GM20000 (cell line): Measurements from ENCODE around the gene PRKG1.

ENCODE experiments used
- DNase-seq: peaks from one replicate; pipeline ENCODE4 v3.0.0; 2012; ENCODE audit warnings: low spot score
- TF ChIP-seq, protein P1 (sequence below): IDR thresholded peaks from 2 replicates; pipeline ENCODE4 v1.5.1; 2012; ENCODE audit warnings: mild to moderate bottlenecking, control low read depth; ENCODE audit errors: extremely low read depth, missing control alignments

Gene PRKG1

DNA sequence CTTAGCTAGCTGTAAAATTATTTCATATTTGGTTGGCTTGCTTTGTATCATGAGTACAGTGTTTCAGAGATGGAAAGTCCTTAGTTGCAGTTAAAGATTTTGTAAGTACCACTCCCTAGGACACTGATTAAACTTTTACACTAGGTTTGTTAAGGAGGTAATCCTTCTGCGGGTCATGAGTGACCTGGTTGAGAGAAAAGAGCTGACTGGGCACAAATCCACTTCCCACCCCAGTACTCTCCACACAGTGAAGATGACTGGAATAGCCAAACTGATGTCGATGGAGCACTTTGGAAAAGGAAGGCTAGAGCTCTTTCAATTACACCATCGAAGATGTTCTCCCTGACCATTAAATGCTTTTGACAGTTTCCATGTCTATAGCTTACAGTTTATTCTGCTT lies 433.2 kb downstream of the PRKG1 start:
- DNase-seq = no peak

DNA sequence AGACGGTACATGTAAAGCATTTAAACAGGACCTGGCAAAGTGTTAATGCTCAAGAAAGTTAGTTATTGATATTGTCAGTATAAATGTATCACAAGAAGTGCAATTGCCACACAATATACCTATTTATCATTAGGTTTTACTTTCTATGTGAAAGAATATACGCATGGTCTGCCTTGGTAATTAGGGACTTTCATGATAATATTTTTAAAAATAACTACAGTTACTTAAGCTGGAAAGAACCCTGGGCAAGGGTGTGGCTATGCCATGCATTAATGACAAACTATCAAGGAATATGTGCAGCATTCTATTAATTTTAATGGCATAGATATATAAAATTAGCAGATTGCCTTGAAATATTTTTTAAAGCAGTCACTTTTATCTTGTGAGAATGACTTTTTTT lies 433.9 kb downstream of the PRKG1 start:
- TF ChIP-seq, protein P1, sequence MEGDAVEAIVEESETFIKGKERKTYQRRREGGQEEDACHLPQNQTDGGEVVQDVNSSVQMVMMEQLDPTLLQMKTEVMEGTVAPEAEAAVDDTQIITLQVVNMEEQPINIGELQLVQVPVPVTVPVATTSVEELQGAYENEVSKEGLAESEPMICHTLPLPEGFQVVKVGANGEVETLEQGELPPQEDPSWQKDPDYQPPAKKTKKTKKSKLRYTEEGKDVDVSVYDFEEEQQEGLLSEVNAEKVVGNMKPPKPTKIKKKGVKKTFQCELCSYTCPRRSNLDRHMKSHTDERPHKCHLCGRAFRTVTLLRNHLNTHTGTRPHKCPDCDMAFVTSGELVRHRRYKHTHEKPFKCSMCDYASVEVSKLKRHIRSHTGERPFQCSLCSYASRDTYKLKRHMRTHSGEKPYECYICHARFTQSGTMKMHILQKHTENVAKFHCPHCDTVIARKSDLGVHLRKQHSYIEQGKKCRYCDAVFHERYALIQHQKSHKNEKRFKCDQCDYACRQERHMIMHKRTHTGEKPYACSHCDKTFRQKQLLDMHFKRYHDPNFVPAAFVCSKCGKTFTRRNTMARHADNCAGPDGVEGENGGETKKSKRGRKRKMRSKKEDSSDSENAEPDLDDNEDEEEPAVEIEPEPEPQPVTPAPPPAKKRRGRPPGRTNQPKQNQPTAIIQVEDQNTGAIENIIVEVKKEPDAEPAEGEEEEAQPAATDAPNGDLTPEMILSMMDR = no peak
- no peak for DNase-seq

More for the DNA sequence above, 433.2 kb downstream of the PRKG1 start:
- TF ChIP-seq, protein P1 = no peak

DNA sequence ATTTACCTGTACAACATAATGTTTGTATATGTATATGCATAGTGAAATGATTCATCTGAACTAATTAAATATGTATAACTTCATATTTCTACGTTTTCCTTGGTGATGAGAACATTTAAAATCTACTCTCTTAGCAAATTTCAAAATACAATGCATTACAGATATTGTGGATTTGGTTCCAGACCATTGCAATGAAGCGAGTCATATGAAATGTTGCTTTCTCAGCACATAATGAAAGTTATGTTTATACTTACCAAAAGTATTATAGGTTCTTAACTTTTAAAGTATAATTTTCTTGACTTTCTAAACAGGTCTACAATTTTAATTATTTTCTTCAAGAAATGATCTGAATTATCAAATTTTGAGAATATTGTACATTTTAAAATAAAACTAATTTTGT lies 435.9 kb downstream of the PRKG1 start:
- no peak for DNase-seq
- TF ChIP-seq, protein P1 = no peak

DNA sequence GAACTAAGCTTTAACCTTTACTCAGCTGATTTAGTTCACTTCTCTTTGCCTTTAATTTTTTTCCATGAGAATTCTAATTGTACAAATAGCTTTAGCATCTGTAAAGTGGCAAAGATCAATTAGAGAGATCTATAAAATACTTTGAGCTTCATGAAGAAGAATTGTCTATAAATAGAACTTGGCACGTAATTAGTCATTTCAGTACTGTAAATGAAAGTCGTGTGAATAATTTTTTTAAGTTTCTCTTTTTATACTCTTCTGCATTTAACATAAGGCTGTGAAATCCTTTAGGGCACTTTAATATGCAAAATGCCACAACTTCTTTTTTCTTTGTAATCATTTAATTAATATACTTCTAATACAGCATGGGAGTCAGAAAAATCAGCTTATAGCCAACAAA lies 447.3 kb downstream of the PRKG1 start:
- DNase-seq = no peak
- TF ChIP-seq, protein P1 = no peak

DNA sequence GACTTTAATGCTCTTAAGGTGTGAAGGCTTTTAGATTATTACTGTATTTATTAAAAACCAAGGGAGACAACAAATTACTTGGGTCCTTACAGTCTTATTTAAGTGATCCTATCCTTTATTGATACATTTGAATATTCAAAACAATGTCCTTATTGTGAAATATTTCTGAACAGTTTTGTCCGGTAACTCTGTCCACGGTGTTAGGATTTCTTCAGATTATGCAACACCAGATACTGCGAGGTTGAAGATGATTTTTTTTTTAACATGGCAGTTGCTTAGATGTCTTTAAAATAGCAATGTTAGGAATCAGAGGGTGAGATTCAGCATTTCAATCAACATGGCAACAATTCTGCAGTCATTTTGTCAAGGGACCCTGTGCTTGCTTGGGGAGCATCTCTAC lies 448.6 kb downstream of the PRKG1 start:
- DNase-seq = no peak
- TF ChIP-seq, protein P1 = no peak

DNA sequence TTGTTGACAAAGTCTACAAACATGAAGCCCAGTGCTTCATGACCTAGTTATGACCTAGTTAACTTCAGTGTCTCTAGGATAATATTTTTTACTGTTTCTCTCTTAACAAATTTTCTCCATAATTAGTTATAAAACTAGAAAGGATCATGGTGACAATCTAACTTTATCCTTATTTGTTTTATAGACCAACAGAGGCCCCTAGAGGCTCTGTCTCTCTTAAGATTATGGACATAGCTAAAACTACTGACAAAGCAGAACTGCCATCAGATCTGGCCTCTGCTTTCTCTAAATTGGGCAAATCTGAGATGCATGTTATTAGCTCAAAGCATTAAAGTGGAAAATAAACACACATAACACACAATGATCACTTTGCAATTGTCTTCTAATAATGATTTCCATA lies 449.2 kb downstream of the PRKG1 start:
- TF ChIP-seq, protein P1 = no peak

DNA sequence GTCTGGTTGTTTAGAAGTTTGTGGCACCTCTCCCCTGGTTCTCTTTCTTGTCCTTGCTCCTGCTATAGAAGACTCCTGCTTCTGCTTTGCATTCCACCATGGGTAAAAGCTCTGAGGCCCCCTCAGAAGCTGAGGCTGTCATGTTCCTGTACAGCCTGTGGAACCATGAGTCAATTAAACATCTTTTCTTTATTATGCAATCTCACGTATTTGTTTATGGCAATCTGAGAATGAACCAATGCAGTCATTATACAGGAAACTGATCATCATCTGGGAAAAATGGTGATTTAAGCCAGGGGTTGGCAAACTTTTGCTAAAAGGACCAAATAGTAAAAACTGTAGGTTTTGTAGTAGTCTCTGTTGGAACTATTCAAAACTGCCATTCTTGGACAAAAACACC lies 449.8 kb downstream of the PRKG1 start:
- DNase-seq = no peak
- TF ChIP-seq, protein P1 = no peak

More for the DNA sequence above, 449.2 kb downstream of the PRKG1 start:
- no peak for DNase-seq
